Measurements from ENCODE around the gene MOB3C.

Gene MOB3C

DNA sequence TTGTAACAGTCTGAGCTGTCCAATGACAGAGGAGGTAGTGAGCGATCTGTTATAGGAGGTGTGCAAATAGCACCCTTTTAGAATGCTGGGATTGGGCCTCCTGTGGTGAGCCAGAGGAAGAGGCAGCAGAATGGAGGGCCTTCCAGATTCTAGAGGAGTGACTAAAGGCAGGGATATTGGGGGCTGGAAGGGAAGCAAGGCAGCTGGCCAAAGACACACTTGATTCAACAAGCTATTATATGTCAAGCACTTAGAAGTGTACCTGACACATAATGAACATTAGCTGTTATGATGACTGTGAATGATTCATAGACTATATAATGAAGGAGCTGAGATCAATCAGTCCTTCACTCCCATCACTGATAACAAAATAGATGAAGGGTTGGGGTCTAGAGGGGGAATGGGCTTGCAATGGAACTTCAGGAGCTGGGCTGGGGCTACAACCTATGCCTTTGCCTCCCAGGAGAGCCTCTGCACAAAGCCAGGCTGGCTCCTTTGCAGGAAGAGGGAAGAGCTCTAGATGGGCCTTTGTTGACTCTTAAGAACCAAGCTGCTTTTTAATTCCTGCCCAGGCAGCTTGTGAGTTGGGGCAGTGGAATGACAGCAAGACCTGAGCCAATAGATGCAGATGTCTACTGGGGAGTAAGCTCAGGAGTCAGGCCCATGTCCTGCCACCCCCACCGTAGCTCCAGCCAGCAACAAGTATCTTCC, 10.2 kb downstream of the MOB3C start:
- TF ChIP-seq, protein P1, sequence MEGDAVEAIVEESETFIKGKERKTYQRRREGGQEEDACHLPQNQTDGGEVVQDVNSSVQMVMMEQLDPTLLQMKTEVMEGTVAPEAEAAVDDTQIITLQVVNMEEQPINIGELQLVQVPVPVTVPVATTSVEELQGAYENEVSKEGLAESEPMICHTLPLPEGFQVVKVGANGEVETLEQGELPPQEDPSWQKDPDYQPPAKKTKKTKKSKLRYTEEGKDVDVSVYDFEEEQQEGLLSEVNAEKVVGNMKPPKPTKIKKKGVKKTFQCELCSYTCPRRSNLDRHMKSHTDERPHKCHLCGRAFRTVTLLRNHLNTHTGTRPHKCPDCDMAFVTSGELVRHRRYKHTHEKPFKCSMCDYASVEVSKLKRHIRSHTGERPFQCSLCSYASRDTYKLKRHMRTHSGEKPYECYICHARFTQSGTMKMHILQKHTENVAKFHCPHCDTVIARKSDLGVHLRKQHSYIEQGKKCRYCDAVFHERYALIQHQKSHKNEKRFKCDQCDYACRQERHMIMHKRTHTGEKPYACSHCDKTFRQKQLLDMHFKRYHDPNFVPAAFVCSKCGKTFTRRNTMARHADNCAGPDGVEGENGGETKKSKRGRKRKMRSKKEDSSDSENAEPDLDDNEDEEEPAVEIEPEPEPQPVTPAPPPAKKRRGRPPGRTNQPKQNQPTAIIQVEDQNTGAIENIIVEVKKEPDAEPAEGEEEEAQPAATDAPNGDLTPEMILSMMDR (IDR thresholded peaks at IDR 0.05), result no peak

DNA sequence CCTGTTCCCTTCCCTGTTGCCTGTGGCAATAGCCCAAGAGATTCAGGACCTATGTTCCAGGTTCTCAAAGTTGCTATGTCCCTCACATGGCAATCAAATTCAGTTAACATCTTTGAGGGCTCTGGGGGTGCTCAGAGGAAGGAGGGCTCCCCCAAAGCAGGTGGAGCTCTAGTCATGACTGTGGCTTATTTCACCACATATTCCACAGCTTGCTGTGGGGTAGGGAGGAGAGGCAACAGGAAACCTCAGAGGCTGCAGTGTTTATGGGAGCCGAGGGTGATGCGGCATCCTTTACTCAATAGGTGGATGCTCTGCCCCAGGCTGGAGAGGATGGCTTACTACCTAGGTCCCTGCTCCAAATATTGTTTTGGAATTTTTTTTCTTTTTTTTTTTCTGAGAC, 11.4 kb downstream of the MOB3C start:
- TF ChIP-seq, protein P1 (IDR thresholded peaks at IDR 0.05), result no peak

DNA sequence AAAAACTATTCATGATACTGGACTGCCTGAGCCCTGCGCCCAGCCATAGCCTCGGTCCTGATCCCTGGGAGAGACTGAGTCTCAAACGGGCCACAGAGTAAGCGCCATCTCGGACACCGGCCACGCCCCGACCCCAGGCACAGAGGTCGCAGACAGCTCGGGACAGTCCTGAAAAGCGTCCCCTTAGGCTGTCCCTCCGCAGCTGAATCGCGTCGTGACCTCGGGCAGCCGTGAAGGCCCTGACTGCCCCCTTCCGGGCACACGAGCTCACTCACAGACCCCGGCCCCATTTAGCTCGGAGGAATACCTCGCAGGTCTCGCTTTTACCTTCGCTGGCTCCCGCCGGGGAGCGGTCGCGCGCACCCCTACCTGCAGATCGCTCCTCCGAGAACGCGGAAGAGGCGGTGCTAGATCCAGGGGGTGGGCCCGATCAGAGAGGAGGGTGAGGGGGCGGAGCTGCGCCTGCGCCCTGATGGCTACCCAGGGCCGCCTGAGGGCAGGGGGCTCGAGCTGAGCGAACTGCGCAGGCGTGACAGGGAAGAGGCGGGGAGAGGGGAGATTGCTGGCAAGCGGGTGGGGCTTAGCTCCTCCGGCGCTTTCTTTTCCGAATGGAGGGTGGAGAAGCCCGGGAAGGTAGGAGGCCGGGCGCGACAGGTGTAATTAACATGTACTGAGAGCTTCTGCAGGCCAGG, 12.6 kb downstream of the MOB3C start, which contains the start of gene MKNK1:
Gene MKNK1 (minus strand): TSS at position 411 of the 692 bp plus-strand sequence. CDS start 20,941 bp downstream, outside the sequence.
- TF ChIP-seq, protein P1 (IDR thresholded peaks at IDR 0.05), result no peak; the same call in 1 of the 2 replicates

DNA sequence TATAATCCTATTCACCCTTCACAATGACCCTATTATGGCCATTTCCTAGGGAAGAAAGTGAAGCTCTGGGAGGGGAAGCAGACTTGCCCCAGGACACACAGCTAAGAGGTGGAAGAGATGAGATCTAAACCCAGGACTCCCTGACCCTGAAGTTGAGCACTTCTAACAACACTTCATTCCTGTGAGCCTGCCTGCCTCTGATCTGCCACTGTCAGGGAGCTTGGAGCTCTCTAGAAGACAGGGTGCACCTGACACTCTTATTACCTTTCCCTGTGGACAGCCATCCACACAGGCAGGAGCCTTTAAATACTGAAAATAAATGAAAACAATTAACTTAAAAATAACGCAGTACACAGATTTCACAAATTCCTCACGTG, 13.1 kb downstream of the MOB3C start:
- TF ChIP-seq, protein P1 (IDR thresholded peaks at IDR 0.05), result no peak

DNA sequence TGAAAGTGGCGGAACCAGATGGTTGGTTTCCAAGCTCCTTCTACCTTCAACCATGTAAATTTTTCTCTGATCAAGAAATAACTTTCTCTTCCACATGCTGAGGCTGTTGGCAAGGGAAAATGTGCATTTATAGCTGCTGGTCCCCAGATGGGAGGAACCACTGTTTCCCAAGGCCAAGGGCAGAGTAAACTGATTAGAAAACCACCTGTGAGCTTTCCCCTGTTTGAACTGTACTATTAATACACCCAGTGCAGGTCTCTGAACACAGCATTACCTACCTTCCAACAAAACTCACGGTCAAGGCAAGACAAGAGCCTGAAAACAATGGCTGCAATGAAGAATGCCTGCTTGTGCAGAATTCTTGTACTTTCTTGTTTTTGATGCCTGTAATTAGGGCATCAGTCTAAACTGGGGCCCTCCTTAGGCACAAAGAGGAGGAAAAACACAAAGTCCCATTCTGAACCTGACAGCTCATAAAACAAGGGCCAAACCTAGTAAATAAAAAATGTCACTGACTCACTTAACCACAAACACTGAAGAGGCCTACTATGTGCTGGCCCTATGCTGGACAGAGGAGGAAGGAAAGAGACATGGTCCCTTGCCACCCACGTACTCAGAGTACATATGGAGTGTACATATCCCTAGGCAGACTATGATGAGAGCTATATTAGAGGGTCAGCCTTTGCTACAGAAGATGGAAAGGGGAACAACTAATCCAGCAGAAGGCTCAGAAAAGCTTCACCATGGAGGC, 15.2 kb downstream of the MOB3C start:
- TF ChIP-seq, protein P1 (IDR thresholded peaks at IDR 0.05), result no peak

DNA sequence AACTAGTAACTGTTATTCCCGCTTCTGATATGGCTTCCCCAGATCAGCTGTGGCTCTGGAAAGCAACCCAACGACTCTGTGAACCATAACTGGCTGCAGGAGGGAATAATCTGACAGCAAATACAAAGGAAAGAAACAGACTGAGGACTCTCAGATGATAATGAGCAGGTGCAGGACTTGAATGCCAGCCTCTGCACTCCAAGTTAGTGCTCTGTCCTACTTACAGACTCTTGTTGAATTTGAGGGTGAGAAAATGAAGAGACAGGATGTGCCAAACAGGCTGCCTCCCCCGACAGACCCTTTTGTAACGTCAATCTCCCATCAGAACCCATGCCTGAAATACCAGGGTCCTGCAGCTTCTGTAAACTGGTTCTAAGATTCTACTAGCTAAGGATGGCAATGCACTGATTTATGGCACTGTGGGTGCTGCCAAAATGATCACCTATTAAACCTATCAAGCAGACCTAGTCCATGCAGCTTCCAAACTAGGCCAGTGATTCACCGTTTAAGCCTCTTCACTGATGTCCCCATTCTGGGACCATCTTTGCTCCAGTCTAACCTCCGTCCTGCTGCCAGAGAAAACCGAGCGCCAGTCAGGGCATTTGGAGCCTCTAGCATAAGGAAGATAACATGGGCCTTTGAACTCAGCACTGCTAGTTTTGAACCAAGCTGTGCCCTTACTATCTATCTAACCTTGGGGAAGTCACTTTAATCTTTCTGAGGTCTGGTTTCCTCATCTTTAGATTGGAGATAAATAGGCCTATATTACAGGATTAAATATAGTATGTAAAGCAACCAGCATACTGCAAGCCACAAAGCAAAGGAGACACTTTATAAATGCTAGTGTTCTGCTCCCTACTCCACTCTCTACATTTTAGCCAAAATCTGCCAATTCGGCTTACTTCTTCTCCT, 17.3 kb downstream of the MOB3C start:
- TF ChIP-seq, protein P1 (IDR thresholded peaks at IDR 0.05), result no peak

DNA sequence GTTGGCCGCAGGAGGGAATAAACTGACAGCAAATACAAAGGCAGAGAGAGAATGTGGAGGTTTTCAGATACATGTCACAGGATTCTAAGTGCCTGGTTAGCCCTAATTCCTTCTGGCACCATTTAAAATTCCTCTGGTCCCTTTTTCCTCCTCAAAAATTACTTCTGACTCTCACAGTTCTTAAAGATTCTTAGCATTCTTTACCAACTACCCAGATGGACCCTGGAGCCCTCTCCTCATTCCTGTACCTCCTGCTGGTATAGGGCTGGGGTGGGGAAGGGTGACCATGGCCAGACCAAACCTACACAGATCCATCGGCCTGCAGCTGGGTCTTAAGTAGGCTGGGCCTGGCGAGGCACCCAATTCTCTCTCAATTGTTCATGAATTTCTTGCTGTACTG, 19.8 kb downstream of the MOB3C start:
- TF ChIP-seq, protein P1 (IDR thresholded peaks at IDR 0.05), result no peak
